Activated CD4-positive, alpha-beta memory T cell treated with anti-CD3 and anti-CD28 coated beads for 36 hours (primary cell): Measurements from ENCODE around the gene PIEZO2. TPM values are rescaled to one million over a fixed set of nuclear protein-coding genes. Genes with fewer than 3 reads are reported as not detected.
"Not testable (repeated sequence)": the region's sequence is repeated elsewhere in the genome, so short reads cannot be mapped to it uniquely, and the experiment has no call there.

Source experiments
- CTCF ChIA-PET: fragments of 350-600 bp; sonication (Branson Sonifier 250); formaldehyde crosslinking; loops from one replicate; lab custom pipeline; 2021; ENCODE audit warnings: antibody characterized with exemption, inconsistent platforms; lab: Charles Lee
- POLR2A ChIA-PET: fragments of 350-600 bp; sonication (Branson Sonifier 250); formaldehyde crosslinking; loops from one replicate; lab custom pipeline; 2021; ENCODE audit warnings: antibody characterized with exemption; lab: Charles Lee
- DNase-seq: peaks from one replicate; pipeline ENCODE4 v3.0.0-alpha.2; 2020
- H3K27ac Mint-ChIP-seq: one replicate; pipeline ENCODE4 v1.8.0; 2021; ENCODE audit warnings: mixed read lengths
- H3K27me3 Mint-ChIP-seq: one replicate; pipeline ENCODE4 v1.8.0; 2021; ENCODE audit warnings: mixed read lengths
- H3K36me3 Mint-ChIP-seq: one replicate; pipeline ENCODE4 v1.8.0; 2021; ENCODE audit warnings: mixed read lengths
- H3K4me1 Mint-ChIP-seq: one replicate; pipeline ENCODE4 v1.8.0; 2021; ENCODE audit warnings: low read depth, mixed read lengths
- H3K4me3 Mint-ChIP-seq: one replicate; pipeline ENCODE4 v1.8.0; 2021; ENCODE audit warnings: mild to moderate bottlenecking, mixed read lengths
- H3K9me3 Mint-ChIP-seq: one replicate; pipeline ENCODE4 v1.8.0; 2021; ENCODE audit warnings: mixed read lengths
- intact Hi-C: fragments of 100-400 bp; cut with micrococcal nuclease; formaldehyde crosslinking; loops from one replicate; pipeline ENCODE4 v1.15.1; 2023
- total RNA-seq, 2 experiments: library from RNA; stranded (reverse); gene quantifications; one replicate each; pipeline ENCODE4 v1.2.3, GENCODE V29; 2021

Gene PIEZO2
- total RNA-seq, 2 experiments from 2014 or later: not detected

- intact Hi-C loops: no loop called here
- Mint-ChIP-seq H3K9me3 (no peaks in the 10 kb centered on the region), H3K27ac (no peak overlapping the region), H3K4me3 (no peak overlapping the region), H3K4me1 (peaks cover 3% of the 10 kb centered on the region), H3K27me3 (peaks cover 32% of the 10 kb centered on the region), H3K36me3 (no peaks in the 10 kb centered on the region)
- DNase-seq: no peak
- ChIA-PET CTCF (no interaction called here), POLR2A (no interaction called here)
Observed at GRCh38 chr18:11147962-11148679, 1.2 kb downstream of the PIEZO2 start.

GRCh38 chr18:11147371-11147951 lies 1.9 kb downstream of the PIEZO2 start:
- H3K4me1 Mint-ChIP-seq: peaks cover 3% of the 10 kb centered on the region
- H3K4me3 Mint-ChIP-seq: no peak overlapping the region
- no peaks in the 10 kb centered on the region for H3K36me3 Mint-ChIP-seq
- intact Hi-C loops: no loop called here
- H3K27me3 Mint-ChIP-seq: peaks cover 32% of the 10 kb centered on the region
- DNase-seq: no peak
- H3K27ac Mint-ChIP-seq: no peak overlapping the region
- CTCF ChIA-PET: interaction anchor here (1.2 kb wide), 1 partner anchor 296 kb away, joined by 3 read pairs; no protein-coding TSS in a partner anchor
- POLR2A ChIA-PET: no interaction called here
- H3K9me3 Mint-ChIP-seq: no peaks in the 10 kb centered on the region

GRCh38 chr18:11146947-11147345 lies 2.4 kb downstream of the PIEZO2 start:
- Mint-ChIP-seq H3K27me3 (peaks cover 32% of the 10 kb centered on the region), H3K27ac (no peak overlapping the region)

GRCh38 chr18:11146238-11146946 lies 3.0 kb downstream of the PIEZO2 start:
- H3K27ac Mint-ChIP-seq: no peak overlapping the region
- CTCF ChIA-PET: interaction anchor here (1.2 kb wide), 1 partner anchor 295 kb away, joined by 3 read pairs; no protein-coding TSS in a partner anchor
- POLR2A ChIA-PET: no interaction called here

More at GRCh38 chr18:11146947-11147345, 2.4 kb downstream of the PIEZO2 start:
- intact Hi-C loops: no loop called here
- H3K4me3 Mint-ChIP-seq: no peak overlapping the region
- no peaks in the 10 kb centered on the region for H3K36me3 Mint-ChIP-seq
- ChIA-PET POLR2A (no interaction called here), CTCF (interaction anchor here (1.2 kb wide), 1 partner anchor 296 kb away, joined by 3 read pairs; no protein-coding TSS in a partner anchor)
- H3K4me1 Mint-ChIP-seq: peaks cover 3% of the 10 kb centered on the region
- no peak for DNase-seq
- no peaks in the 10 kb centered on the region for H3K9me3 Mint-ChIP-seq

GRCh38 chr18:11145413-11146191 lies 3.8 kb downstream of the PIEZO2 start:
- DNase-seq: no peak
- H3K36me3 Mint-ChIP-seq: no peaks in the 10 kb centered on the region
- POLR2A ChIA-PET: no interaction called here
- H3K4me3 Mint-ChIP-seq: no peak overlapping the region
- no peaks in the 10 kb centered on the region for H3K9me3 Mint-ChIP-seq
- peaks cover 3% of the 10 kb centered on the region for H3K4me1 Mint-ChIP-seq
- peaks cover 28% of the 10 kb centered on the region for H3K27me3 Mint-ChIP-seq
- intact Hi-C loops: no loop called here
- H3K27ac Mint-ChIP-seq: no peak overlapping the region
- CTCF ChIA-PET: no interaction called here

More at GRCh38 chr18:11146238-11146946, 3.0 kb downstream of the PIEZO2 start:
- DNase-seq: no peak
- H3K4me1 Mint-ChIP-seq: peaks cover 3% of the 10 kb centered on the region
- H3K36me3 Mint-ChIP-seq: no peaks in the 10 kb centered on the region
- no peak overlapping the region for H3K4me3 Mint-ChIP-seq
- no peaks in the 10 kb centered on the region for H3K9me3 Mint-ChIP-seq
- peaks cover 32% of the 10 kb centered on the region for H3K27me3 Mint-ChIP-seq
- intact Hi-C loops: no loop called here

GRCh38 chr18:11137400-11137799 lies 12.0 kb downstream of the PIEZO2 start:
- intact Hi-C loops: no loop called here
- H3K4me1 Mint-ChIP-seq: no peaks in the 10 kb centered on the region
- CTCF ChIA-PET: interaction anchor here (1.4 kb wide), 1 partner anchor 97 kb away, joined by 3 read pairs; no protein-coding TSS in a partner anchor
- H3K9me3 Mint-ChIP-seq: no peaks in the 10 kb centered on the region
- peaks cover 1% of the 10 kb centered on the region for H3K27me3 Mint-ChIP-seq
- POLR2A ChIA-PET: no interaction called here
- no peak for DNase-seq
- H3K36me3 Mint-ChIP-seq: no peaks in the 10 kb centered on the region
- no peak overlapping the region for H3K4me3 Mint-ChIP-seq
- H3K27ac Mint-ChIP-seq: no peak overlapping the region

GRCh38 chr18:11136241-11136640 lies 13.1 kb downstream of the PIEZO2 start:
- ChIA-PET POLR2A (no interaction called here), CTCF (interaction anchor here (1.4 kb wide), 1 partner anchor 95 kb away, joined by 3 read pairs; no protein-coding TSS in a partner anchor)
- H3K27me3 Mint-ChIP-seq: peaks cover 1% of the 10 kb centered on the region
- no peak overlapping the region for H3K4me3 Mint-ChIP-seq
- H3K4me1 Mint-ChIP-seq: no peaks in the 10 kb centered on the region
- intact Hi-C loops: no loop called here
- H3K27ac Mint-ChIP-seq: no peak overlapping the region
- no peak for DNase-seq
- no peaks in the 10 kb centered on the region for H3K36me3 Mint-ChIP-seq
- H3K9me3 Mint-ChIP-seq: no peaks in the 10 kb centered on the region

GRCh38 chr18:11134940-11135339 lies 14.4 kb downstream of the PIEZO2 start:
- H3K27me3 Mint-ChIP-seq: peaks cover 1% of the 10 kb centered on the region
- no peak overlapping the region for H3K27ac Mint-ChIP-seq

GRCh38 chr18:11129059-11129458 lies 20.3 kb downstream of the PIEZO2 start:
- H3K9me3 Mint-ChIP-seq, H3K27me3 Mint-ChIP-seq, intact Hi-C loops, DNase-seq, H3K4me1 Mint-ChIP-seq, CTCF ChIA-PET, POLR2A ChIA-PET, H3K36me3 Mint-ChIP-seq, H3K27ac Mint-ChIP-seq, H3K4me3 Mint-ChIP-seq: not testable (repeated sequence)

More at GRCh38 chr18:11134940-11135339, 14.4 kb downstream of the PIEZO2 start:
- POLR2A ChIA-PET: no interaction called here
- no peak for DNase-seq
- intact Hi-C loops: no loop called here
- no peak overlapping the region for H3K4me3 Mint-ChIP-seq
- H3K4me1 Mint-ChIP-seq: no peaks in the 10 kb centered on the region
- no peaks in the 10 kb centered on the region for H3K36me3 Mint-ChIP-seq
- CTCF ChIA-PET: no interaction called here
- H3K9me3 Mint-ChIP-seq: no peaks in the 10 kb centered on the region

GRCh38 chr18:11125492-11126315 lies 23.7 kb downstream of the PIEZO2 start:
- ChIA-PET POLR2A (no interaction called here), CTCF (no interaction called here)
- intact Hi-C loops: no loop called here
- no peaks in the 10 kb centered on the region for H3K27me3 Mint-ChIP-seq
- H3K27ac Mint-ChIP-seq: no peak overlapping the region
- H3K4me3 Mint-ChIP-seq: no peak overlapping the region
- H3K4me1 Mint-ChIP-seq: no peaks in the 10 kb centered on the region
- H3K9me3 Mint-ChIP-seq: peaks cover 8% of the 10 kb centered on the region
- H3K36me3 Mint-ChIP-seq: no peaks in the 10 kb centered on the region
- no peak for DNase-seq

- H3K27me3 Mint-ChIP-seq: no peaks in the 10 kb centered on the region
- no peak overlapping the region for H3K27ac Mint-ChIP-seq
- H3K4me1 Mint-ChIP-seq: no peaks in the 10 kb centered on the region
- intact Hi-C loops: no loop called here
- ChIA-PET CTCF (no interaction called here), POLR2A (no interaction called here)
- H3K9me3 Mint-ChIP-seq: peaks cover 7% of the 10 kb centered on the region
- no peaks in the 10 kb centered on the region for H3K36me3 Mint-ChIP-seq
- H3K4me3 Mint-ChIP-seq: no peak overlapping the region
- DNase-seq: no peak
Observed at GRCh38 chr18:11124054-11124453, 25.3 kb downstream of the PIEZO2 start.
